Hepatocyte (in vitro differentiated cells): ENCODE measurements around the gene EXOSC2.

Experiments used
- CTCF ChIP-seq: fragments of 200-600 bp; sonication (generic); IDR thresholded peaks from 2 replicates; pipeline ENCODE4 v1.5.1; 2016; ENCODE audit warnings: antibody characterized with exemption, mild to moderate bottlenecking; ENCODE audit not compliant: poor library complexity
- EZH2 ChIP-seq: fragments of 200-600 bp; sonication (generic); IDR thresholded peaks from 2 replicates; pipeline ENCODE4 v1.6.1; 2016; ENCODE audit warnings: antibody characterized with exemption, mild to moderate bottlenecking, borderline replicate concordance
- EZH2phosphoT487 ChIP-seq: fragments of 200-600 bp; sonication (generic); IDR thresholded peaks from one replicate; pipeline ENCODE4 v1.6.1; 2018; ENCODE audit warnings: antibody characterized with exemption, mild to moderate bottlenecking, low read depth, moderate library complexity; ENCODE audit not compliant: unreplicated experiment, severe bottlenecking

- TF ChIP-seq CTCF = no peak
- no peak for TF ChIP-seq EZH2
- no peak for TF ChIP-seq EZH2phosphoT487
These were observed 3.4 kb downstream of the EXOSC2 start for GRCh38 chr9:130696996-130697395.
